Measurements from ENCODE around the gene NHSL1.

NHSL1 gene

GRCh38 chr6:138522611-138523010, 23.3 kb upstream of the NHSL1 start:
- DNase-seq (ENCODE audit: low read depth in 2 of 2) = no peak

- no peak for DNase-seq (ENCODE audit: low read depth in 2 of 2)
Measured at GRCh38 chr6:138521790-138522189, 22.5 kb upstream of the NHSL1 start.

GRCh38 chr6:138520463-138520862, 21.2 kb upstream of the NHSL1 start:
- no peak for DNase-seq (ENCODE audit: low read depth in 2 of 2)

- DNase-seq (ENCODE audit: low read depth in 2 of 2) = no peak
Measured at GRCh38 chr6:138518054-138518453, 18.8 kb upstream of the NHSL1 start.

- peak; percentile 2 to 24 for DNase-seq (ENCODE audit: low read depth in 2 of 2)
Measured at GRCh38 chr6:138517635-138518034, 18.3 kb upstream of the NHSL1 start.

- no peak for DNase-seq (ENCODE audit: low read depth in 2 of 2)
Measured at GRCh38 chr6:138515657-138516248, 16.5 kb upstream of the NHSL1 start.

- DNase-seq (ENCODE audit: low read depth in 2 of 2) = no peak
Measured at GRCh38 chr6:138514860-138515540, 15.7 kb upstream of the NHSL1 start.

- no peak for DNase-seq (ENCODE audit: low read depth in 2 of 2)
Measured at GRCh38 chr6:138512609-138513008, 13.3 kb upstream of the NHSL1 start.

GRCh38 chr6:138510093-138510492, 10.8 kb upstream of the NHSL1 start:
- no peak for DNase-seq (ENCODE audit: low read depth in 2 of 2)

- DNase-seq (ENCODE audit: low read depth in 2 of 2) = peak in 1 of 2 donors; percentile 8
Measured at GRCh38 chr6:138509371-138509770, 10.1 kb upstream of the NHSL1 start.

GRCh38 chr6:138508676-138508988, 9.3 kb upstream of the NHSL1 start:
- DNase-seq (ENCODE audit: low read depth in 2 of 2) = no peak

- DNase-seq (ENCODE audit: low read depth in 2 of 2) = no peak
Measured at GRCh38 chr6:138507977-138508675, 8.8 kb upstream of the NHSL1 start.

- DNase-seq (ENCODE audit: low read depth in 2 of 2) = no peak
Measured at GRCh38 chr6:138504764-138505689, 5.7 kb upstream of the NHSL1 start.

GRCh38 chr6:138503881-138504680, 4.8 kb upstream of the NHSL1 start:
- DNase-seq (ENCODE audit: low read depth in 2 of 2) = no peak

GRCh38 chr6:138502546-138502945, 3.3 kb upstream of the NHSL1 start:
- DNase-seq (ENCODE audit: low read depth in 2 of 2) = no peak

- DNase-seq (ENCODE audit: low read depth in 2 of 2) = no peak
Measured at GRCh38 chr6:138500867-138501446, 1.7 kb upstream of the NHSL1 start.

GRCh38 chr6:138500045-138500665, 861 bp upstream of the NHSL1 start:
- no peak for DNase-seq (ENCODE audit: low read depth in 2 of 2)

GRCh38 chr6:138498629-138499302, 528 bp downstream of the NHSL1 start:
- no peak for DNase-seq (ENCODE audit: low read depth in 2 of 2)

- DNase-seq (ENCODE audit: low read depth in 2 of 2) = no peak
Measured at GRCh38 chr6:138497286-138497685, 2.0 kb downstream of the NHSL1 start.

GRCh38 chr6:138494312-138494711, 5.0 kb downstream of the NHSL1 start:
- DNase-seq (ENCODE audit: low read depth in 2 of 2) = no peak

Data from stimulated activated CD4-positive, alpha-beta T cell treated with anti-CD3 and anti-CD28 coated beads, Interleukin-1b, Interleukin-23, amount 100 ng/mL, for 1 hour (primary cell).